SIG-M5 treated with dmso at 0.1 percent for 504 hours (cell line): ENCODE measurements around the gene ARHGAP26.
"Not testable (repeated sequence)": the region's sequence is repeated elsewhere in the genome, so short reads cannot be mapped to it uniquely, and the experiment has no call there.

ENCODE experiments used
- DNase-seq: peaks from one replicate; lab custom pipeline; 2025; ENCODE audit not compliant: unreplicated experiment; lab: John Stamatoyannopoulos, UW

Gene ARHGAP26

DNA sequence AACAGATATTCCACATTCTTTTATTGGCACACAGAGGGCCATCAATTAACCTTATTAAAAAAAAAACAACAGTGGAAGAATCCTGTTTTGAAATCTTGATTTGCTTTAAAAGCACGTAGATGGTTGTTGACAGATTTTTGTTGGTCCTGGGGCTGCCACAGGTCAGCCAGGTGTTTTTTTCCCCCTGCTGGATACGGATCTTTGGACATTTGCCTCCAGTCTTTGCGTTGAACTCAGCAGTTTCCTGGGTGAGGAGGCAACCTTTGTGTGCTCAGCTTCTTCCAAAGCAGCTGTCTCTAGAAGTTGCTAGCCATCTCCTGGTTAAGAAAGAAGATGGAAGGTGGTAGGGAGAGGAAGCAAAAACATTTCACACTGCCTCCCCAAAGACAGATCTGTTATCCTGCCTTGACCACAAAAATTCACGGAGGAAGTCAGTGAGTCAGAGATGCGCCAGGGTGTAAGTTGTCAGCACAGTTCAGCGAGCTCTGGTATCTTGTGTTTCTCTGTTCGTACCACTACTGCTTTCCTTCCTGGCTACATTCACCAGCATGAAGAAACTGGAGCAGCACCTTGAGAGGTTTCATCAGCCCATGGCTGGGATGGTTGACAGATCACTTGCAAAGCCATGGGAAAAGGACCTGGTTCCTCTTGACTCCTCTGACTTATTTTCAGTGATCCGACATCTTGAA is 207.3 kb downstream of the ARHGAP26 start:
- peak; percentile 98 for DNase-seq

DNA sequence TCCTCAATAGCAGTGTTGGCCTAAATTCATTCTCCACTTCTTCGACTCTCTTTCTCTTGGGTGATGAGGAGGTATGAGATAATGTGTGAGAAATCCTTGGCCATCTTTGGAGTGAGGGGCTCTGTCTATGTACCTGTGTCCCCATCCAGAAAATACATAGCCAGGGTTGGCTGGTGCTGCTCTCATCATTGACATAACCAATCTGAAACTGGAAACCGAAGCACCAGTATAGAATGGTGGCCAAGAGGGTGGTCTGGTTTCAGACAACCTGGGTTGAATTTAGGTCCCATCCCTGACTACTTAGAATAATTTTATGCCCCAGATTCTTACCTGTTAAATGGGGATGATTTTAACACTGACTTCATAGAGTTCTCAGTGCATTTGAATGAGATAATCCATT is 208.1 kb downstream of the ARHGAP26 start:
- no peak for DNase-seq

DNA sequence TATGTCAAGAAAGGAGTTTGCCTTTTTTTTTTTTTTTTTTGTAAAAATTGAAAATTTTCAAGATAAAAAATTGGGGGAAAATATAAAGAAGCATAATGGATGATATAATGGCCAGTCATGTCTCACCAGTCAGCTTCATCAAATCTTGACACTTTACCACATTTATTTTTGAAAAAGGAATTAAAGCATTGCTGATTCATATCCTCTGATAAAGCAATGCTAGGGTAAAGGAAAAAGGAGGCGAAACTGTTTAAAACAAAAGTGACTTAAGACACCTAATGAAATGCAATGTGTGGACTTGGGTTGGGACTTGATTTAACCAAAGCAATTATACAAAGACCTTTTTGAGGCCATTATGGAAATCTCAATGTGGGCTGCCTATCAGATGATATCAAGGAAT is 208.5 kb downstream of the ARHGAP26 start:
- DNase-seq: no peak

DNA sequence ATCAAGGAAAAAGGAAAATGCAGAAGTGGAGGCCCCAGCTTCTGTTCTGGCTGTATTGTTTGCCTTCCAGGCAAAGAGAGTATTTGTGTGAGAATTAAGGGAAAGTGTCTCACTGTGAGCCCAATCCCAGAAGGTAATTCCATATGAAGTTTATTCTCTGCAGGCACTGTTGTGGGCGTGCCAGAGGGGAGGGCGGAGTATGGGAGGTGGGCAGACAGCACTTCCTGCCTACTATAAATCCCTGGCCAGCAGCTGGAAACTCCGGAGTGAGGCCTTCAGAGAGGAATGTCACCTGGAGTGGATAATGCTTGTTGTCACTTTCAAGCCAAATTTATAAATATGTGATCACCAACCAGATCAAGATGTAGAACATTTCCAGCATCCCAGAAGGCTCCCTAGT is 209.5 kb downstream of the ARHGAP26 start:
- DNase-seq: no peak

DNA sequence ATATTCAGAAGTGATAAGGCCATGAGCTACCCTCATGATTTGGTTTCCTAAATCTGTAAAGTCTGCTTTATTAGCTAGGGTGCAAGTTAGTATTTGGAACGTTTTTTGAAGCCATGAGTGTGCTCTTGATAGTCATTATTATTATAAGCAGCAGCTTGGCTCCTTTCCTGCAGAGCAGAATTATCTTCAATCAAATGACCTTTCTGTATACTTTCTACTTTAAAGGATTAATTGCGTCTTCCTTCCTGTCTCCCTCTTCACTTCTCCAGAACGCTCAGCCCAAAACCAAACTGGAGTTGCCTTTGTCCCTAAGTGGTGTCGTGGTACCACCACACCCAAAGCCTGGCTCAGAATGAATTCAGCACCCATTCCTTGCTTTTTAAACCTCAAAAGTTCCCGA is 211.3 kb downstream of the ARHGAP26 start:
- no peak for DNase-seq

DNA sequence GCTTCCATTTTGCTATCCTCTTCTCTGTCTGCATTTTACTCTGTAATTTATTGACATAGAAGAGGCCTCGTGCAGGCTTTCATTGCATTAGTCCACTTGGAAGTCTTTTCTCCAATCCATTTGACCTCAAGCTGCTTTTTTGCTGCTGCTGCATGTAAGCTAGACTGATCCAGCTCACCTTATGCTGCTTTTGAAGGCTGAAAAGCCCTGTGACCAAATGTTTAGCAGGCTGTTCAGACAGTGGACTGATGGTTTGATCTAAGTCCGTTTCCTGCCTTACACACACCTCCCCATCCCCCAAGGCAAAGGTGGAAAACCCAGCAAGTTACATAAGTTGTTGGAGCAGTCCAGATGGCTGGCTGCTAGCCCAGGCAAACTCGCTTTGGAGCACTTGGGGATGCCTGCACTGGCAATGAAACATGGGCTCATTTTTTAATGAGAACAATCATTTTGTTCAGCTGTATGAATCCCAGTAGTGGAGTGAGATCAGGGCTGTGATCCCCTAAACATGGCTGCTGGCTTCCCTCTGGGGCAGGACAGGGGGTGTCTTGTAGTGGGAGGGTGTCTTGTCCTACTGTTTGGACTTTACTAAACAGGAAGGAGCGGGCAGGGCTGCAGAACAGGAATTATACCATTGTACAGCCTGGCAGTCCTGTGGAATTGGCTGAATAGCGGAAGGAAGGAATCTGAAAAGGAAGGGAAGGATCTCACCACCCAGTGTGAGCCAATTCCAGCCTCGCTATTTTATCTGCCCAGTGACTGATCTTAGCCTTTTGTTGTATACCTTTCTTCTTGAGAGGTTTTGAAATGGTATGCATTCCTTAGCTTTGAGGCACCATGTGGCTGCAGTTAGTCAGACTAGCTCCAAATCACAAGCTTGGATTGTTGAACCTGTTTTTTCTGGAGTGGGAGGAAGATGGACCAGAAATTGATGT is 212.0 kb downstream of the ARHGAP26 start:
- no peak for DNase-seq

DNA sequence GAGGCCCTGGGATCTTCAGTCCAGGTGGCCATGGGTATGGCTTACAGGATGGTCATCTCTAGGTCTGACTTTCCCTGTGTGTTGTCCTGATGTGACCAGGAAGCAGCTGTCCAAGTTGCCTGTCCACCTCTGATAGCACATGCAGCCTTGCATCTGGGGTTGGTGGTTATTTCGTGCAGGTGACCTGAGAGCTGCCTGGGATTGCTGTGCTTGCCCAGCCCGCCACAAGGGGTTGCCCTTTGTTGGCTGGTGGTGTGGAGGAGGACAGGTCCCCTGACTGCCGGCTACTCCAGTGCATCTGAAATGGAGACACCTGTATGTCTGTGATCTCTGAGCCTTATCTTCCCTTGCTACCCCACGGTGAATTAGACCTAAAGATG is 212.6 kb downstream of the ARHGAP26 start:
- no peak for DNase-seq

DNA sequence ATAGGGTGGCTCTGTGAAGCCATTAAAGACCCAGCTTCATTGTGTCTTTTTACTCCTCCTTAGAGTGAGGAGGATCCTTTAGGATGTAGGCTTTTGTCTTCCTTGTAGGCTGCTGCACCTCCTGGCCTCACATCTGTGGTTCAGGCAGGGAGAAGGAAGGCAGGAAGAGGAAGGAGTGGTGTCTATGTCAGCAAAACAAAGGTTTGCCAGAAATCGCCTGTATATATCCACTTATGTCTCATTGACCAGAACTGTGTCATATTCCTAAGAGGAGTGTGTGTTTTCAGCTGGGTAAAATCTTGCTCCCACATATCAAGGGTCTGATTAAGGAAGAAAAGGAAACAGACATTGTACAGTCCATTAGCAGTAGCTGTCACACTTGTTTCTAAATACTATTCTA is 213.8 kb downstream of the ARHGAP26 start:
- no peak for DNase-seq

DNA sequence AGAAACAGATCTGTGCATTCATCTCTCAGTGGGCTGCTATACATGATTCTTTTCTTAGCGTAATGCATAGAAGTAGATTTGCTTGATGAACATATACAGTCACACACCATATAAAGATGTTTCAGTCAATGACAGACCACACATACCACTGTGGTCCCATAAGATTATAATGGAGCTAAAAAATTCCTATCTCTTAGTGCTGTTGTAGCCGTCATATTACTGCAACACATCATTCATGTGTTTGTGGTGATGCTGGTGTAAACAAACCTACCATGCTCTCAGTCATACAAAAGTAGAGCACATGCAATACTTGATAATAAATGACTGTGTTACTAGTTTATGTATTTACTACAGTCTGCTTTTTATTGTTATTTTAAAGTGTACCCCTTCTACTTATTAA is 214.3 kb downstream of the ARHGAP26 start:
- DNase-seq: no peak

DNA sequence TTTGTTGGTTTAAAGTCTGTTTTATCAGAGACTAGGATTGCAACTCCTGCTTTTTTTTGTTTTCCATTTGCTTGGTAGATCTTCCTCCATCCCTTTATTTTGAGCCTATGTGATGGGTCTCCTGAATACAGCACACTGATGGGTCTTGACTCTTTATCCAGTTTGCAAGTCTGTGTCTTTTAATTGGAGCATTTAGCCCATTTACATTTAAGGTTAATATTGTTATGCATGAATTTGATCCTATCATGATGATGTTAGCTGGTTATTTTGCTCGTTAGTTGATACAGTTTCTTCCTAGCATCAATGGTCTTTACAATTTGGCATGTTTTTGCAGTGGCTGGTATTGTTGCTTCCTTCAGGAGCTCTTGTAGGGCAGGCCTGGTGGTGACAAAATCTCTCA is 219.1 kb downstream of the ARHGAP26 start:
- DNase-seq: not testable (repeated sequence)

DNA sequence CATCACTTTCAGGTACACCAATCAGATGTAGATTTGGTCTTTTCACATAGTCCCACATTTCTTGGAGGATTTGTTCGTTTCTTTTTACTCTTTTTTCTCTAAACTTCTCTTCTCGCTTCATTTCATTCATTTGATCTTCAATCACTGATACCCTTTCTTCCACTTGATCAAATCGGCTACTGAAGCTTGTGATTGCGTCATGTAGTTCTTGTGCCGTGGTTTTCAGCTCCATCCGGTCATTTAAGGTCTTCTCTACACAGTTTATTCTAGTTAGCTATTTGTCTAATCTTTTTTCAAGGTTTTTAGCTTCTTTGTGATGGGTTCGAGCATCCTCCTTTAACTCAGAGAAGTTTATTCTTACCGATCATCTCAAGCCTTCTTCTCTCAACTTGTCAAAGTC is 219.9 kb downstream of the ARHGAP26 start:
- DNase-seq: not testable (repeated sequence)

DNA sequence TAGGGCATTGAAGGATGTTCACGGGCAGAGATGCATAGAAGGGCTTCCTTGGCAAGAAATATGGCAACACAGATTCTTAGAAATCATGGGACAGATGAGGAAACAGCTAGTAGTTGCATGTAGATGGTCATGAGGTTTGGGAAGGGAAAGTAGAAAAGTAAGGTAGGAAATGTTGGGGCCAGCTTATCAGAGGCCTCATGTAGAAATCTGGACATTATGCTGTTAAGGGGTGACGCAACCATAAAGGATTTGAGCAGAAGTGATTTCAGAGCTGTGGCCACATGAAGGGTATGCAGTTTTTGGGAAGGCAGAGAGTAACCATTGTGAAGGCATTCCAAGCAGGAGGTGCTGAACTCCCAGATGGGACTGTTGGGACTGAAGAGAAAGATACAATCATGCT is 224.0 kb downstream of the ARHGAP26 start:
- no peak for DNase-seq

DNA sequence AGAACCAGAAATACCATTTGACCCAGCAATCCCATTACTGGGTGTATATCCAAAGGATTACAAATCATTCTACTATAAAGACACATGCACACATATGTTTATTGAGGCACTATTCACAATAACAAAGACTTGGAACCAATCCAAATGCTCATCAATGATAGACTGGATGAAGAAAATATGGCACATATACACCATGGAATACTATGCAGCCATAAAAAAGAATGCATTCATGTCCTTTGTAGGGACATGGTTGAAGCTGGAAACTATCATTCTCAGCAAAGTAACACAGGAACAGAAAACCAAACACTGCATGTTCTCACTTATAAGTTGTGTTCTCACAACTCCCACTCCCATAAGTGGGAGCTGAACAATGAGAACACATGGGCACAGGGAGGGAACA is 225.4 kb downstream of the ARHGAP26 start:
- DNase-seq: not testable (repeated sequence)

DNA sequence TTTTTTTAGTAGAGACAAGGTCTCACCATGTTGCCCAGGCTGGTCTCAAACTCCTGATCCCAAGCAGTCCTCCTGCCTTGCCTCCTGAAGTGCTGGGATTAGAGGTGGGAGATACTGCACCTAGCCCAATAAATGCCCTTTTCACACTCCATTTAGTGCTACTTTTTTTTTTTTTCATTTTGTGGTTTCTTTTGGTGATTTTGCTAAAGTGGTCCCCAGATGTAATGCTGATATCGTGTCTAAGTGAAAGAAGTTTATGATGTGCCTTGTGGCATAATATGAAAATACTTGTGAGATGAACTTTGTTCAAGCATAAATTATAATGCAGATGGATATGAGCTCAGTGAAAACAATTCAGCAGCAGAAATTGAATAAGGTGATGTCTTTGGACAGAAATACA is 227.4 kb downstream of the ARHGAP26 start:
- no peak for DNase-seq

DNA sequence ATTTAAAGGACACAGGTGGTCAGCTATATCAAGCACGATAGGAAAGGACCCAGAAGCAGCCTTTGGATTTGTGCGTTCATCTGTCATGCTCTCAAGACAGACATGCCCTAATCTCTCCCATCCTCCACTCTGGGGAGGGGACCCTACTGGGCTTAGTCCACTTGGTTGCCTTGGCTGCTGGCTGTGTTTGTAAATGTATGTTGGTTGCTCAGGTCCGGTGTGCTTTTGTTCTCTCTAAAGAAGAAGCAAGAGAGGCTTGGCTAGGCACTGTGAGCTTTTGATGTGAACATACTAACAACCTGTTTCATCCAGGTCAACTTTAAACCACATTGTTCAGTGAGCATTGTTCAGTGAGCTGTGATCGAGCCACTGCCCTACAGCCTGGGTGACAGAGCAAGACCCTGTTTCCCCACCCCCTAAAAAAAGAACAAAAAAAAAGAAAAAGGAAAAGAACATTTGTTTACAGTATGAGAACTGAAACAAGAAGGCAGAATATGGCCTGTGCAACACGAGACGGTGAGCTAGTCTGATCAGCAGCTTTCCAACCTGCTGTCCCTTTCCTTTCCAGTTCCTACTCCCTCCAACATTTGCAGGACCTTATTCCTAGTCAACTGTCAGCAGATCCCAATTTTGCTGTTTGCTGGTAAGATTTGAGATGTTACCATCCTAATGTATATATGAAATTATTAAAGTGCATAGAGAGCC is 228.3 kb downstream of the ARHGAP26 start:
- no peak for DNase-seq

DNA sequence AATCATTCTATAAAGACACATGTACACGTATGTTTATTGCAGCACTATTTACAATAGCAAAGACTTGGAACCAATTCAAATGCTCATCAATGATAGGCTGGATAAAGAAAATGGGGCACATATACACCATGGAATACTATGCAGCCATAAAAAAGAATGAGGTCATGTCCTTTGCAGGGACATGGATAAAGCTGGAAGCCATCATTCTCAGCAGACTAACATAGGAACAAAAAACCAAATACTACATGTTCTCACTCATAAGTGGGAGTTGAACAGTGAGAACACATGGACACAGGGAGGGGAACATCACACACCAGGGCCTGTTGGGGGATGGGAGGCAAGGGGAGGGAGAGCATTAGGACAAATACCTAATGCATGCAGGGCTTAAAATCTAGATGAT is 230.4 kb downstream of the ARHGAP26 start:
- not testable (repeated sequence) for DNase-seq

DNA sequence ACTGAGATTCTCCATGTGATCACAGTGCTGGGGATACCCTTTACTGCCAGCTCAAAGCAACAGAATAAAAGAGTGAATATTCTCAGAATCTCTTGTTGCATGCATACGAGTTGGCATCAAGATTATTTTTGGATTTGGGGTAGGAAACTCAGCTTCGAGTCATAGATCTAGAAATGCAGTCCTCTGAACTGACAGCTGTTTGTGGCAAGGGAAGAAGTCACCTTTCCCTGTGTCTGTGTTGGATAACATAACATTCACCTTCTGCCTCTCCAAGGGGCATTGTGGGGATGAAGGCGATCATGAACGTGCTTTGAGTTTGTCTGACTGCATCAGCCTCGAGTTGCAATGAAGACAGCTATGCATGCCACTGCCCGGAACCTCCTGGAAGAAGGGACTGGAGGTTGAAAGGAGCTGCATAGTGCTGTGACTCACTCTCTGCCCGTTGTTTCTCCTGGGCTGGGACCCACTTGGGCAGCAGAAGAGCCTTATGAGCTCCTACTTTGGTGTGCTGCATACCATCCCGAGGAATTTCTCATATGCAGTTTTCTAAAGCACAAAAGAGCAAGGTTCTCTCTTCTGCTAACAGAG is 231.7 kb downstream of the ARHGAP26 start:
- DNase-seq: peak; percentile 50

DNA sequence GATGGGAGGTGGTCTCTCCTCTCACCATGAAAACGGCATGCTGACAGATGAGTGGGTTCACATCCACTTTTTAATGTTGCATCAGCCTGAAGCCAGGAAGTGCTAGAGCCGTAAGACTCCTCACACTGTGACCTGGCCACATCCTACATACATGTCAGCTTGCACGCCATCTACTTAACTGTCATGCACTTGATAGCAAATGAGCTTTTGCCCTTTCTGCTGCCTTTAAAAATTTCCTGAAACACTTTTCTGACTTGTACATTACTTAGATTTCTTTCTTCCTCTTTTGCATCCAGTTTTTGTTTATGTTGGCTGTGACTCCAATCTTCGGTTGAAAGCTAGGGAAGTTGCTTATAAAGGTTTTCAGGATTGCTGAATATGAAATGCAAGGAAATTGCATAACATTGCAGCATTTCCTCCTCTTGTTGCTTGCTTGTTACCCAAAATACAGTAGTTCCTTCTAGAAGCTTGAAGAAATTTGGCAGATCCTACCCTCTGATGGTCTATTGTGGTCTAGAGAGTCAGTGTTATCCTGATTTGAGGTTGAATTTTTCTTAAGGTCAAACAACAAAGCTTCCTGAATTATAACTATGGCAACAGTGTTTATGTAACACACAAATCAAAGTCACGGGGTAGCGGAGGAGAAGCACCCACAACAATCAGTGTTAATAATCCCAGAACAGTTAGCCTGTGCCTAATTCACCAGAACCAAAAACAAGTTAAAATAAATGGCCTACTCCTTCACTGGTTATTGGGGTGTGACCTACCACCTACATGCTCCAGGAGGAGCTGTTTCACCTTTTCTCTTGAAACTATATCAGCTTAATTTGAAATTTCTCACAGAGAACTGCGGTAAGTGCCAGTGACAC is 232.5 kb downstream of the ARHGAP26 start:
- DNase-seq: peak; percentile 100

DNA sequence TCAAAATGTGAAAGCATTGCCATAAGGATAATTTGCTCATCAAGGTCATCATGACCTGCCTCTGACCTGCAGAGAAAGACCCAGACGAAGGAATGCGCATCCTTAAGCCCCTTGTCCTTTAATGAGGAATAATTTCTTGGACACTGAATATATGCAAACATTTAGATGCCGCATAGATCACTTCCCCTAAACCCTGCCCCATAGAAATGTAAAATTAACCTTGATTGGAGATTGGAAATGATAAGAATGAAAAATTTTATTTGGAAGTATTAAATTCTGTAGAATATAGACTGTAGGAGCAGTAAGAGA is 233.1 kb downstream of the ARHGAP26 start:
- DNase-seq: no peak

DNA sequence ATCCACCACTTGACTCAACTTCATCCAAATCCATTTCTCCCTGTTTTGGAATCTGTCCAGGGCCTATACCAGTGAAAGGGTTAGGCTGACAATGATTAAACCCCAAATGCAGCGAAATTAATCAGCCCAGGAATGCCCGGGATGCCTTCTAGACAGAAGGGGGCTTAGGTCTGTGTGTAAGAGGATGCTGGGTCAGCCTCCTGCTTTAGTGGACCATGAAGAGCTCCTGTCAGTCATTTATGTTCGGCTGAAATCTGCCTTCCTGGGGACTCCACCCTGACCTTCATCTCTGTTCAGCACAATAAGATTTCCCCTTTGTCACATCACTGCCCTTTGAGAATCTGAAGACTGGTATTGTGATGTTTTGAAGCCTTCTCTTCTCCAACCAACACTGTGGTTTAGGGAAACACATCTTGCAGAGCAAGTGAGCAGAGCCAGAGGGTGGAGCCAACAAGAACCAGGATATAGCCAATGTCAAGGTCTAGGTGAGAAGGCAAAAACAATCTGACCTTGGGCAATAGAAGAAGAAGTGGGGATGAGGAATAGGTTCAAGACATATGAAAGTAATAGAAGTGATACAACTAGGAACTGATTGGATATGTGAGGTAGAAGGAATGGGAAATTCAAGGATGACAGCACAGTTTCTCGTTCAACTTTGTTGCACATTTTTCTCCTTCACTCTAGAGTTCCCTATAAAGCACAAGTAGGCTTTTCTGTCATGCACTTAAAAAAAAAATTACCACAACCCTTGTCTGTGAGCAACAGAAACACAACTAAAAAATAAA is 234.4 kb downstream of the ARHGAP26 start:
- DNase-seq: no peak
